PC-3 (cell line): ENCODE results near the gene ANAPC10. TPM values are rescaled to one million over a fixed set of nuclear protein-coding genes. Genes with fewer than 3 reads are reported as not detected.

Experiments
- ATAC-seq: fragments of 200-7000 bp; cut with Tn5 transposase; 2 replicates; pipeline ENCODE4 v1.9.1; 2020; ENCODE audit warnings: mild to moderate bottlenecking, moderate library complexity
- BruUV-seq: library from RNA; stranded (reverse); fragments of 400-500 nt; replicated peaks from 2 replicates; lab custom pipeline; 2021; lab: Mats Ljungman, UMichigan
- CTCF ChIA-PET: fragments of 300-600 bp; sonication (Branson Sonifier 250); formaldehyde crosslinking; loops from one replicate; lab custom pipeline; 2022; ENCODE audit warnings: antibody characterized with exemption; lab: Charles Lee
- POLR2A ChIA-PET: fragments of 300-600 bp; sonication (Branson Sonifier 250); formaldehyde crosslinking; loops from one replicate; lab custom pipeline; 2022; ENCODE audit warnings: antibody characterized with exemption; ENCODE audit not compliant: unreplicated experiment; lab: Charles Lee
- DNase-seq: peaks from one replicate; pipeline ENCODE4 v3.0.0-alpha.2; 2015
- H2AFZ ChIP-seq: fragments of 300-600 bp; sonication (generic); 2 replicates; pipeline ENCODE4 v1.6.0; 2016; ENCODE audit warnings: antibody characterized with exemption, low read length
- H3F3A ChIP-seq: fragments of 300-600 bp; sonication (generic); one replicate; pipeline ENCODE4 v1.6.0; 2017; ENCODE audit warnings: antibody characterized with exemption, low read length, control low read depth, mild to moderate bottlenecking; ENCODE audit not compliant: unreplicated experiment
- H3K27ac ChIP-seq: fragments of 300-600 bp; sonication (generic); 2 replicates; pipeline ENCODE4 v1.5.1; 2016; ENCODE audit warnings: mild to moderate bottlenecking, low read length
- H3K27me3 ChIP-seq: fragments of 300-600 bp; sonication (generic); 2 replicates; pipeline ENCODE4 v1.6.1; 2016; ENCODE audit warnings: low read length, mixed read lengths
- H3K36me3 ChIP-seq: fragments of 300-600 bp; sonication (generic); 2 replicates; pipeline ENCODE4 v1.6.1; 2016; ENCODE audit warnings: low read depth, mixed run types, low read length, mixed read lengths
- H3K4me1 ChIP-seq: fragments of 300-600 bp; sonication (generic); 2 replicates; pipeline ENCODE4 v1.5.1; 2016; ENCODE audit warnings: low read length; ENCODE audit not compliant: insufficient read depth
- H3K4me2 ChIP-seq: fragments of 300-600 bp; sonication (generic); 2 replicates; pipeline ENCODE4 v1.6.0; 2016; ENCODE audit warnings: low read length
- H3K4me3 ChIP-seq: fragments of 300-600 bp; sonication (generic); 2 replicates; pipeline ENCODE4 v1.5.1; 2016; ENCODE audit warnings: mild to moderate bottlenecking, low read length, mixed read lengths
- H3K79me2 ChIP-seq: fragments of 300-600 bp; sonication (generic); 2 replicates; pipeline ENCODE4 v1.6.1; 2017; ENCODE audit warnings: low read length, mixed read lengths
- H3K9ac ChIP-seq: fragments of 300-600 bp; sonication (generic); 2 replicates; pipeline ENCODE4 v1.6.0; 2016; ENCODE audit warnings: mild to moderate bottlenecking, low read length
- H3K9me2 ChIP-seq: fragments of 300-600 bp; sonication (generic); replicated peaks from 2 replicates; pipeline ENCODE4 v1.6.1; 2016; ENCODE audit warnings: mixed run types, low read length, mixed read lengths
- H3K9me3 ChIP-seq: fragments of 300-600 bp; sonication (generic); 2 replicates; pipeline ENCODE4 v1.6.1; 2016; ENCODE audit warnings: low read length, mixed read lengths
- H4K20me1 ChIP-seq: fragments of 300-600 bp; sonication (generic); 2 replicates; pipeline ENCODE4 v1.6.1; 2016; ENCODE audit warnings: low read length, mixed read lengths
- EZH2 ChIP-seq: fragments of 300-600 bp; sonication (generic); IDR thresholded peaks from one replicate; pipeline ENCODE4 v1.6.1; 2017; ENCODE audit warnings: antibody characterized with exemption, mild to moderate bottlenecking, low read length; ENCODE audit not compliant: unreplicated experiment
- EZH2phosphoT487 ChIP-seq: fragments of 300-600 bp; sonication (generic); IDR thresholded peaks from 2 replicates; pipeline ENCODE4 v1.6.1; 2018; ENCODE audit warnings: mild to moderate bottlenecking, antibody characterized with exemption, low read length, borderline replicate concordance
- intact Hi-C: fragments of 100-400 bp; cut with micrococcal nuclease; formaldehyde crosslinking; loops from 2 replicates; pipeline ENCODE4 v1.9.0; 2023
- total RNA-seq: library from RNA; depleted of rRNA; stranded (reverse); fragments of >200 nt; gene quantifications from 2 replicates; pipeline ENCODE4 v1.2.3, GENCODE V29; 2014
- TF ChIP-seq, protein P1 (sequence below): fragments of 300-600 bp; sonication (generic); conservative IDR thresholded peaks from 2 replicates; pipeline ENCODE4 v1.5.1; 2017; ENCODE audit warnings: antibody characterized with exemption, low read depth, mild to moderate bottlenecking, low read length

The ANAPC10 gene
- total RNA-seq, 1 experiment from 2014 or later = 33.1 TPM

DNA sequence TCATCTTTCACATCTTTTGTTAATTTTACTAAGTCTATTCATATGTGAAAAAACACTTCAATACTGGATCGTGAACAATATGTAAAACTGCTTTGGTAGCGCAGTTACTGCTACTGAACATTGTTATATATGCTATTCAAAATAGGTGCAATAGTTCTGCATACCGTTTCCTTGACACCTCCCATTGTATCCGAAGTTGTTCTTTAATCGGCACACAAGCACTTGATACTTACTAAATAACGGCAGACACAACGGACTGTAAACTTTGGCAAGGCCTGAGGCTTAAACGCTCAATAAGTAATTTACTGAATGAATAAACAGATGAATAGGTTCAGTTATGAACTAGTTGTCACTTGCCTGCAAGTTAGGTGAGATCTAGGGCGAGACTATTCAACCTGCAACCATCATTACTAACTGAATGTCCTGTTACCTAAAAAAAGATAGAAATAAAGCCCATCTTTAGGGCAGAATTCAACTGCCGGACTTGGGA, 620 bp downstream of the ANAPC10 start:
- H3K36me3 ChIP-seq = peaks cover 33% of the 10 kb centered on the region
- no peaks in the 10 kb centered on the region for H3F3A ChIP-seq
- H3K79me2 ChIP-seq = peaks cover 94% of the 10 kb centered on the region
- peak overlapping the region; percentile 87 for H2AFZ ChIP-seq
- H3K9me3 ChIP-seq = no peaks in the 10 kb centered on the region; the same call in 1 of the 2 replicates
- POLR2A ChIA-PET = interaction anchor here (0.6 to 0.7 kb wide), 2 partner anchors 26 to 383 kb away, joined by 3 to 4 read pairs; no protein-coding TSS in a partner anchor
- no peaks in the 10 kb centered on the region for H3K9me2 ChIP-seq
- intact Hi-C loops = no loop called here
- ATAC-seq (no peak), DNase-seq (peak; percentile 8)
- peaks cover 28% of the 10 kb centered on the region for H3K4me1 ChIP-seq
- no peak for TF ChIP-seq EZH2phosphoT487
- TF ChIP-seq, protein P1, sequence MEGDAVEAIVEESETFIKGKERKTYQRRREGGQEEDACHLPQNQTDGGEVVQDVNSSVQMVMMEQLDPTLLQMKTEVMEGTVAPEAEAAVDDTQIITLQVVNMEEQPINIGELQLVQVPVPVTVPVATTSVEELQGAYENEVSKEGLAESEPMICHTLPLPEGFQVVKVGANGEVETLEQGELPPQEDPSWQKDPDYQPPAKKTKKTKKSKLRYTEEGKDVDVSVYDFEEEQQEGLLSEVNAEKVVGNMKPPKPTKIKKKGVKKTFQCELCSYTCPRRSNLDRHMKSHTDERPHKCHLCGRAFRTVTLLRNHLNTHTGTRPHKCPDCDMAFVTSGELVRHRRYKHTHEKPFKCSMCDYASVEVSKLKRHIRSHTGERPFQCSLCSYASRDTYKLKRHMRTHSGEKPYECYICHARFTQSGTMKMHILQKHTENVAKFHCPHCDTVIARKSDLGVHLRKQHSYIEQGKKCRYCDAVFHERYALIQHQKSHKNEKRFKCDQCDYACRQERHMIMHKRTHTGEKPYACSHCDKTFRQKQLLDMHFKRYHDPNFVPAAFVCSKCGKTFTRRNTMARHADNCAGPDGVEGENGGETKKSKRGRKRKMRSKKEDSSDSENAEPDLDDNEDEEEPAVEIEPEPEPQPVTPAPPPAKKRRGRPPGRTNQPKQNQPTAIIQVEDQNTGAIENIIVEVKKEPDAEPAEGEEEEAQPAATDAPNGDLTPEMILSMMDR = no peak; the same call in 1 of the 2 replicates
- TF ChIP-seq EZH2 = no peak
- peak overlapping the region; percentile 89 for H3K4me2 ChIP-seq
- peak overlapping the region; percentile 86 for H3K27ac ChIP-seq
- no TSS peak for BruUV-seq
- peak overlapping the region; percentile 82 for H3K4me3 ChIP-seq
- no peaks in the 10 kb centered on the region for H3K27me3 ChIP-seq
- CTCF ChIA-PET = no interaction called here
- H3K9ac ChIP-seq = peak overlapping the region; percentile 98
- peaks cover 30% of the 10 kb centered on the region for H4K20me1 ChIP-seq

DNA sequence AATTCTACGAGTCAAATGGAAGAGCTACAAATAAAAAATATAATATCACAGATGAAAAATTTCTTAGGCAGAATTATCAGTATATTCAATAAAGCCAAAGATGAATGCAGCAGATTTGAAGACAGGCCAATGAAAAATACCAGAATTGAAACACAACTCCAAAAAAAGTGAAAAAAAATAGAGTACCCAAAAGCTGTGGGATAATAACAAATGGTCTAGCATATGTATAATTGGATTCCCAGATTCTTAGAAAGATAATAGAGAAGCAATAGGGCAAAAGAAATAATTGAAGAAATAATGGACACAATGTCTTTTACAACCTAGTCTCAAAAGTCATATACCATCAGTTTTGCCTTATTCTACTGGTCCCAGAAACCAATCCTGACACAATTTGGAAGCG, 4.4 kb downstream of the ANAPC10 start:
- H2AFZ ChIP-seq = no peak overlapping the region
- POLR2A ChIA-PET = interaction anchor here (0.6 kb wide), 1 partner anchor 388 kb away, joined by 7 read pairs; the partner anchor contains the start of gene SMAD1

More for the DNA sequence above, 4.4 kb downstream of the ANAPC10 start:
- Histone ChIP-seq H3K9ac (no peak overlapping the region), H3K36me3 (peaks cover 56% of the 10 kb centered on the region), H3F3A (no peaks in the 10 kb centered on the region), H4K20me1 (no peaks in the 10 kb centered on the region), H3K4me2 (no peak overlapping the region), H3K4me3 (no peak overlapping the region; the same call in 1 of the 2 replicates), H3K4me1 (peaks cover 6% of the 10 kb centered on the region; the same call in 1 of the 2 replicates), H3K9me2 (no peaks in the 10 kb centered on the region), H3K27me3 (no peaks in the 10 kb centered on the region), H3K9me3 (no peaks in the 10 kb centered on the region; the same call in 1 of the 2 replicates), H3K79me2 (peaks cover 77% of the 10 kb centered on the region), H3K27ac (no peak overlapping the region)
- intact Hi-C loops = no loop called here
- DNase-seq = no peak
- CTCF ChIA-PET = no interaction called here
- ATAC-seq = no peak
- TF ChIP-seq, protein P1 = no peak
- TF ChIP-seq EZH2phosphoT487 (no peak), EZH2 (no peak)
- no TSS peak for BruUV-seq
